Colonic mucosa (tissue), 4 donors: ENCODE data around the gene CTBP1. TPM values are rescaled to one million over a fixed set of nuclear protein-coding genes. Genes with fewer than 3 reads are reported as not detected.

Experiments used
- DNase-seq: peaks from one replicate; pipeline ENCODE4 v3.0.0-alpha.2; 2020
- H3K27ac ChIP-seq: fragments of 200-600 bp; one replicate; pipeline ENCODE4 v1.8.0; 2021
- H3K27me3 ChIP-seq: fragments of 200-600 bp; one replicate; pipeline ENCODE4 v1.8.0; 2021
- H3K36me3 ChIP-seq: fragments of 200-600 bp; one replicate; pipeline ENCODE4 v1.8.0; 2021
- H3K4me1 ChIP-seq: fragments of 200-600 bp; one replicate; pipeline ENCODE4 v1.8.0; 2021; ENCODE audit warnings: mild to moderate bottlenecking
- H3K4me3 ChIP-seq: fragments of 200-600 bp; one replicate; pipeline ENCODE4 v1.8.0; 2021
- H3K9ac ChIP-seq, 2 donors: one replicate each; pipeline ENCODE4 v1.7.0; 2013; ENCODE audit warnings: control low read depth in 2 of 2, low read depth in 2 of 2, low read length in 2 of 2
- H3K9me3 ChIP-seq: fragments of 200-600 bp; one replicate; pipeline ENCODE4 v1.8.0; 2021
- CTCF ChIP-seq: fragments of 200-600 bp; IDR thresholded peaks from one replicate; pipeline ENCODE4 v1.8.0; 2022; ENCODE audit warnings: antibody characterized with exemption, mild to moderate bottlenecking
- intact Hi-C: fragments of 100-400 bp; cut with DNase I; formaldehyde crosslinking; loops from one replicate; pipeline ENCODE4 v1.14.1; 2022
- total RNA-seq, 2 donors: library from RNA; stranded (reverse); fragmentation: NEBNext Ultra II Directional in 1 of 2; extraction: Animal tissue kit (Norgen Biotek cat#: 25700) in 1 of 2; gene quantifications; one replicate each; pipeline ENCODE4 v1.2.1, GENCODE V29; 2021
- donor health status: healthy.
- donor health status: DM: no; HTN: no; CAD: no.
- donor health status: DM: no; HTN: no; CAD: no.

Gene CTBP1
- total RNA-seq, 2 donors from 2014 or later, result 137 to 200 TPM

DNA sequence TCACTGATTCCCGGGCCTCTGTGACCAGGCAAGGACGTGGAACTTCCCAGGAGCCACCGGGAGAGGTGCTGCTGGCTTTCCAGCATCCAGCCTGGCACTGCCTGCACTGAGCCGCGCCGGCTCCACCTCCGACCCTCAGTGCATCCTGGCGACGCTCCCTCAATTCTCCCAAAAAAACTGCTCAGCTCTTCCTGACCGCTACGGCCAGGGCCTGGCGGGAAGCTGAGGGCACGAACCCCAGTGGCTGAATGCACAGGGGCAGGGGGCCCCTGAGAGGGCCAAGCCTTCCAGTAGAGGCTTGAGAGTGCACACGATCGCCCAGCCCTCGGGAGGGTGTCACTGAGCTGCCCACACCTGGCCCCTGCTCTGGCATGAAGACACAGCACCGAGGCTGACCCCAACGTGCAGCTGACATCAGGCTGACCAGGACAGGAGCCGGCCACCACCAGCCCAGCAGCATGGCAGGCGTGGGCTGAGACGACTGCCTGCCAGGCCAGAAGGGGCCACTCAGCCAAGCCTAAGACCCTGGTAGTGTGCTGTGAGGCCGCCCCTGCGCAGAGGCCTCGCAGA is 6.9 kb downstream of the CTBP1 start:
- H3K27ac ChIP-seq, result peak overlapping the region; percentile 37
- no peak for TF ChIP-seq CTCF
- H3K9me3 ChIP-seq, result no peaks in the 10 kb centered on the region
- no peak overlapping the region for H3K9ac ChIP-seq
- no peaks in the 10 kb centered on the region for H3K27me3 ChIP-seq
- H3K36me3 ChIP-seq, result no peaks in the 10 kb centered on the region
- peaks cover 28% of the 10 kb centered on the region for H3K4me1 ChIP-seq
- H3K4me3 ChIP-seq, result no peak overlapping the region
- intact Hi-C loops, result loop anchor here (5.0 kb wide), 1 partner anchor 35 kb away; no protein-coding TSS in a partner anchor
- DNase-seq, result no peak

- H3K4me3 ChIP-seq, result no peak overlapping the region
- TF ChIP-seq CTCF, result no peak
- peaks cover 23% of the 10 kb centered on the region for H3K4me1 ChIP-seq
- intact Hi-C loops, result loop anchor here (5.0 kb wide), 1 partner anchor 34 kb away; no protein-coding TSS in a partner anchor
- H3K9ac ChIP-seq, result no peak overlapping the region
- H3K27ac ChIP-seq, result peak overlapping the region; percentile 37
- H3K27me3 ChIP-seq, result no peaks in the 10 kb centered on the region
- DNase-seq, result peak; percentile 43
- no peaks in the 10 kb centered on the region for H3K36me3 ChIP-seq
- H3K9me3 ChIP-seq, result no peaks in the 10 kb centered on the region
These were observed 7.4 kb downstream of the CTBP1 start for GRCh38 chr4:1241466-1241935.

DNA sequence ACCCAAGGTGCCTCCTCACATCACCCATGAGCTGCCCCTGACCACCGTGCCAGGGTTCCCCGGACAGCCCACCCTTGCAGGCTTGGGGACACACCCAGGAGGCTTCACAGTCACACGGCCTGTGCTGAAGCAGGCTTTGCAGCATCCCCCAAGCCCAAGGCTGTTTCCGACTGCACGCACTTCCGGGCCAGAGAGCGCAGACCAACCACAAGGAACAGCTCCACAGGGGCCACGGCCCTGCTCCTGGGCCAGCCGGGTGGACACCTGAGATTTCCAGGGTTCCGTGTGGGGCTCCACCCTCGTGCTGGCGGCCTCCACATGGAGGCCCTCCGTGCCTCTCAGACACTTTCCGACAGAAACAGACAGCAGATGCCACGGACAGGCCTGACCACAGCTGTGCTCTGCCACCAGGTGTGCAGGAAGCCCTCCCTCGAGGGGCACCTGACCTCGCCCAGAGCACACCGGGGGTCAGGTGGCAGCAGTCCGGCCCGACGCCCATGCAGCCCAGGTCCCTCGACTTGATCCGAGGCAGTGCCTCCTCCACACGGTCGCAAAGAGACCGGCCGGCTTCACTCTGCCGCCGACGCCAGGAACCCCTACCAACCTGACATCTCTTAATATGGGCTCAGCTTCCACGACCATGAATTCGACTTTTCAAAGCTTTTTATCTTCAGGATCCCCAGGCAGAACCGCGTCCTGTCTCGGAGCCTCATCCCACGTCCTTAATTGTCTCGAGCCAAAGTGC is 8.0 kb downstream of the CTBP1 start:
- Histone ChIP-seq H3K9me3 (no peaks in the 10 kb centered on the region), H3K9ac (no peak overlapping the region), H3K27me3 (no peaks in the 10 kb centered on the region), H3K36me3 (no peaks in the 10 kb centered on the region), H3K27ac (no peak overlapping the region), H3K4me3 (no peak overlapping the region), H3K4me1 (peaks cover 17% of the 10 kb centered on the region)
- DNase-seq, result no peak
- intact Hi-C loops, result loop anchor here (5.0 kb wide), 1 partner anchor 34 kb away; no protein-coding TSS in a partner anchor
- no peak for TF ChIP-seq CTCF

- H3K27ac ChIP-seq, result no peak overlapping the region
- no peaks in the 10 kb centered on the region for H3K36me3 ChIP-seq
- H3K4me3 ChIP-seq, result no peak overlapping the region
- no peaks in the 10 kb centered on the region for H3K9me3 ChIP-seq
- H3K4me1 ChIP-seq, result peaks cover 16% of the 10 kb centered on the region
- DNase-seq, result no peak
- TF ChIP-seq CTCF, result no peak
- no peak overlapping the region for H3K9ac ChIP-seq
- intact Hi-C loops, result loop anchor here (5.0 kb wide), 1 partner anchor 33 kb away; no protein-coding TSS in a partner anchor
- no peaks in the 10 kb centered on the region for H3K27me3 ChIP-seq
These were observed 9.0 kb downstream of the CTBP1 start for GRCh38 chr4:1239950-1240307.

GRCh38 chr4:1239141-1239949 is 9.6 kb downstream of the CTBP1 start:
- intact Hi-C loops, result no loop called here
- Histone ChIP-seq H3K36me3 (no peaks in the 10 kb centered on the region), H3K27me3 (no peaks in the 10 kb centered on the region), H3K4me3 (no peak overlapping the region), H3K9me3 (no peaks in the 10 kb centered on the region), H3K4me1 (peaks cover 12% of the 10 kb centered on the region), H3K9ac (no peak overlapping the region), H3K27ac (no peak overlapping the region)
- no peak for TF ChIP-seq CTCF
- DNase-seq, result no peak
